Heart left ventricle (tissue), 13 donors: ENCODE results near the gene TMPO.

Experiments used
- POLR2A ChIP-seq, 2 donors: fragments of 450-650 bp; IDR thresholded peaks; one replicate each; pipeline ENCODE4 v1.6.1; 2017; ENCODE audit warnings: antibody characterized with exemption in 2 of 2, mild to moderate bottlenecking in 2 of 2, moderate library complexity in 2 of 2
- TF ChIP-seq, protein P1 (sequence below), 12 donors: fragments of 200-600 bp; sonication (generic) in 4 of 12; IDR thresholded peaks; one replicate each; pipeline versions ENCODE4 v1.5.0 to v1.8.0; 2018 to 2022; ENCODE audit warnings: antibody characterized with exemption in 12 of 12, mild to moderate bottlenecking in 5 of 12
- donor health status: ischemic (EF 13 %, LVEDD 7.1; RV severe dilation, severe dysfunction).
- donor health status: DM: no; HTN: yes; CAD: no.
- donor health status: DM: no; HTN: no; CAD: no.
- donor health status: ischemic (EF 25% LVEDD 6.9; RV normal size, moderate dysfunction).
- donor health status: ischemic (EF 25% LVEDD 5.7; RV mildly dilated, moderate dysfunction).
- donor health status: ischemic (EF 35%, LVEDD 5.7; RV mildly dilated, moderate dysfunction).
- donor health status: nonischemic (EF 11% LVEDD 7.7; RV severe dilation, severe dysfunction).
- donor health status: DM: yes; HTN: yes; CAD: no.
- donor health status: PGD.
- donor health status: ischemic (EF 29% LVEDD 5.4; RV normal size, mild dysfunction).
- donor health status: nonischemic (EF 23%, LVEDD 6.1; RV moderate dilation, normal function).

DNA sequence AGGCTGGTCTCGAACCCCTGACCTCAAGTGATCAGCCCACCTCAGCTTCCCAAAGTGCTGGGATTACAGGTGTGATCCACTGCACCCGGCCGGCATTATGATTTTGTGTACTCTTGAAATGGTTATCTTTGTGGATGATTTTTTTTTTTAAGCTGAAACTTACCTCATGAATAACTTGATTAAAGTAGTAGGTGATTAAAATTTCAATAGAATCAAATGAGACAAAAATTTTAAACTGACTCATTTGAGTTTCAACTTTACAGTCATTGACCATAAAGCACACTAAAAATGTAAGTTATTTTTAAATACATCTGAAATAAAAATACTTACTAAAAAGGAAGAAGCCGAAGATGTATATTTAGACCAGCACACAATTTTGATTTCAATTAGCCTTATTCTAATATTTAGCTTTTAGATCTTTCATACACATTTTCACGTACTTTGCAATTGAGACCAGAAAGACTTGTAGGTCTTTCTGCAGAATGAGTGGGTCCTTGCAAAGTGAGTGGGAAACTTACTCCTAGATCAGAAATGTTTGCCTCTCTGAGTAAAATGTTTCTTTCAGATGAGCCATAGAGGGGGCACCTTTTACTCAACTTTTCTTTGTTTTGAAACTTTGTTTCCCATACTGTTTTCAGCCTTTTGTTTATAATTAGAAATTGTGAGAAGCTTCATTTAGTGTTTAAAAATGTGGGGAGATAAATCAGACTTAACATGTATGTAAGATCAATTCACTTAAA is 34.2 kb downstream of the TMPO start:
- TF ChIP-seq, protein P1, sequence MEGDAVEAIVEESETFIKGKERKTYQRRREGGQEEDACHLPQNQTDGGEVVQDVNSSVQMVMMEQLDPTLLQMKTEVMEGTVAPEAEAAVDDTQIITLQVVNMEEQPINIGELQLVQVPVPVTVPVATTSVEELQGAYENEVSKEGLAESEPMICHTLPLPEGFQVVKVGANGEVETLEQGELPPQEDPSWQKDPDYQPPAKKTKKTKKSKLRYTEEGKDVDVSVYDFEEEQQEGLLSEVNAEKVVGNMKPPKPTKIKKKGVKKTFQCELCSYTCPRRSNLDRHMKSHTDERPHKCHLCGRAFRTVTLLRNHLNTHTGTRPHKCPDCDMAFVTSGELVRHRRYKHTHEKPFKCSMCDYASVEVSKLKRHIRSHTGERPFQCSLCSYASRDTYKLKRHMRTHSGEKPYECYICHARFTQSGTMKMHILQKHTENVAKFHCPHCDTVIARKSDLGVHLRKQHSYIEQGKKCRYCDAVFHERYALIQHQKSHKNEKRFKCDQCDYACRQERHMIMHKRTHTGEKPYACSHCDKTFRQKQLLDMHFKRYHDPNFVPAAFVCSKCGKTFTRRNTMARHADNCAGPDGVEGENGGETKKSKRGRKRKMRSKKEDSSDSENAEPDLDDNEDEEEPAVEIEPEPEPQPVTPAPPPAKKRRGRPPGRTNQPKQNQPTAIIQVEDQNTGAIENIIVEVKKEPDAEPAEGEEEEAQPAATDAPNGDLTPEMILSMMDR (IDR thresholded peaks at IDR 0.05), result no peak
- no peak for TF ChIP-seq POLR2A (IDR thresholded peaks at IDR 0.05)
